ENCODE results near the gene C7orf33. TPM values are rescaled to one million over a fixed set of nuclear protein-coding genes. Genes with fewer than 3 reads are reported as not detected.
"Not testable (repeated sequence)": the region's sequence is repeated elsewhere in the genome, so short reads cannot be mapped to it uniquely, and the experiment has no call there.

The C7orf33 gene
- total and polyA plus RNA-seq, 12 donors = not detected

- WGBS, 4 donors = 85 to 91% (median 86%) methylated on average over 6 of the region's 6 CpGs
These were observed 23.8 kb upstream of the C7orf33 start for GRCh38 chr7:148566736-148567135.

GRCh38 chr7:148567524-148567923 is 23.0 kb upstream of the C7orf33 start:
- H3K27ac ChIP-seq = no peak overlapping the region
- no peaks in the 10 kb centered on the region for H3K36me3 ChIP-seq (replicated peaks in 1 of 2)
- H3K4me3 ChIP-seq = no peak overlapping the region
- intact Hi-C loops (cut with DNase I) = no loop called here
- no peaks in the 10 kb centered on the region for H3K9me3 ChIP-seq (replicated peaks in 1 of 3)
- H3K4me1 ChIP-seq (replicated peaks in 1 of 2) = peaks cover 8 to 9% of the 10 kb centered on the region in 2 donors
- WGBS, 4 donors = 74 to 78% (median 77%) methylated on average over 5 of the region's 5 CpGs
- H3K27me3 ChIP-seq = no peaks in the 10 kb centered on the region
- DNase-seq = no peak
- TF ChIP-seq CTCF (IDR thresholded peaks at IDR 0.05) (no peak), POLR2A (IDR thresholded peaks at IDR 0.05) (no peak)

More at GRCh38 chr7:148566736-148567135, 23.8 kb upstream of the C7orf33 start:
- Histone ChIP-seq H3K4me1 (replicated peaks in 1 of 2) (peaks cover 8 to 9% of the 10 kb centered on the region in 2 donors), H3K9me3 (replicated peaks in 1 of 3) (no peaks in the 10 kb centered on the region), H3K4me3 (no peak overlapping the region), H3K36me3 (replicated peaks in 1 of 2) (no peaks in the 10 kb centered on the region), H3K27ac (no peak overlapping the region), H3K27me3 (no peaks in the 10 kb centered on the region)
- intact Hi-C loops (cut with DNase I) = no loop called here
- TF ChIP-seq CTCF (IDR thresholded peaks at IDR 0.05) = no peak
- TF ChIP-seq POLR2A (IDR thresholded peaks at IDR 0.05) = no peak
- DNase-seq = no peak

- TF ChIP-seq POLR2A (IDR thresholded peaks at IDR 0.05) = no peak
- no peak for TF ChIP-seq CTCF (IDR thresholded peaks at IDR 0.05)
- 74 to 80% (median 77%) methylated on average over 2 of the region's 2 CpGs for WGBS, 4 donors
- intact Hi-C loops (cut with DNase I) = loop anchor here in 1 of 2 donors (10.0 kb wide), 1 partner anchor 194 kb away; no protein-coding TSS in a partner anchor
- H3K9me3 ChIP-seq (replicated peaks in 1 of 3) = no peaks in the 10 kb centered on the region
- no peak overlapping the region for H3K27ac ChIP-seq
- no peak overlapping the region for H3K4me3 ChIP-seq
- DNase-seq = no peak
- no peaks in the 10 kb centered on the region for H3K27me3 ChIP-seq
- H3K36me3 ChIP-seq (replicated peaks in 1 of 2) = no peaks in the 10 kb centered on the region
- no peaks in the 10 kb centered on the region for H3K4me1 ChIP-seq (replicated peaks in 1 of 2)
These were observed 20.1 kb upstream of the C7orf33 start for GRCh38 chr7:148570510-148570909.

- H3K27ac ChIP-seq; H3K9me3 ChIP-seq (replicated peaks in 1 of 3); H3K27me3 ChIP-seq; DNase-seq; H3K36me3 ChIP-seq (replicated peaks in 1 of 2); H3K4me1 ChIP-seq (replicated peaks in 1 of 2); H3K4me3 ChIP-seq: not testable (repeated sequence)
- intact Hi-C loops (cut with DNase I) = loop anchor here in 1 of 2 donors (10.0 kb wide), 1 partner anchor 194 kb away; no protein-coding TSS in a partner anchor
- 92 to 95% (median 93%) methylated on average over 3 of the region's 3 CpGs for WGBS, 4 donors
These were observed 19.6 kb upstream of the C7orf33 start for GRCh38 chr7:148570973-148571372.

GRCh38 chr7:148571381-148571780 is 19.2 kb upstream of the C7orf33 start:
- no peaks in the 10 kb centered on the region for H3K36me3 ChIP-seq (replicated peaks in 1 of 2)
- no peaks in the 10 kb centered on the region for H3K4me1 ChIP-seq (replicated peaks in 1 of 2)
- no peaks in the 10 kb centered on the region for H3K27me3 ChIP-seq
- WGBS, 4 donors = 87 to 89% (median 88%) methylated on average over 8 to 9 of the region's 9 CpGs
- intact Hi-C loops (cut with DNase I) = loop anchor here in 1 of 2 donors (10.0 kb wide), 1 partner anchor 193 kb away; no protein-coding TSS in a partner anchor
- TF ChIP-seq POLR2A (IDR thresholded peaks at IDR 0.05) = no peak
- TF ChIP-seq CTCF (IDR thresholded peaks at IDR 0.05) = no peak
- no peak overlapping the region for H3K4me3 ChIP-seq
- DNase-seq = no peak
- H3K9me3 ChIP-seq (replicated peaks in 1 of 3) = no peaks in the 10 kb centered on the region
- no peak overlapping the region for H3K27ac ChIP-seq
